ENCODE data around the gene ALX4.

DNA sequence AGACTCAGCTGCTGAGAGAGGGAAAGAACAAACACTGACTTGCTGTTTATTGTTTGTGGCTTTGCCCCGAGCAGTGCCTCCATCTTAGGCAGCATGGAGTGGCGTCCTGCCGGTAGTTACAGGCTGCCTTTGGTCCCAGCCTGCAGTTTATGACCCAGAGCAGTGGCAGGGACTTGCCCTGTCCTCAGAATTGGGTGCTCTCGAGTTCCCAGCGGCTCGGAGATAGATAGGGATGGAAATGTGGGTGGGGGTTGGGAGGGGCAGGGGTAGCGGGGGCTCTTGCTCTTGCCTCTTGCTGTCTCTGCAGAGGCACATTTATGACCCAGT lies 3.1 kb downstream of the ALX4 start:
- TF ChIP-seq, protein P1, sequence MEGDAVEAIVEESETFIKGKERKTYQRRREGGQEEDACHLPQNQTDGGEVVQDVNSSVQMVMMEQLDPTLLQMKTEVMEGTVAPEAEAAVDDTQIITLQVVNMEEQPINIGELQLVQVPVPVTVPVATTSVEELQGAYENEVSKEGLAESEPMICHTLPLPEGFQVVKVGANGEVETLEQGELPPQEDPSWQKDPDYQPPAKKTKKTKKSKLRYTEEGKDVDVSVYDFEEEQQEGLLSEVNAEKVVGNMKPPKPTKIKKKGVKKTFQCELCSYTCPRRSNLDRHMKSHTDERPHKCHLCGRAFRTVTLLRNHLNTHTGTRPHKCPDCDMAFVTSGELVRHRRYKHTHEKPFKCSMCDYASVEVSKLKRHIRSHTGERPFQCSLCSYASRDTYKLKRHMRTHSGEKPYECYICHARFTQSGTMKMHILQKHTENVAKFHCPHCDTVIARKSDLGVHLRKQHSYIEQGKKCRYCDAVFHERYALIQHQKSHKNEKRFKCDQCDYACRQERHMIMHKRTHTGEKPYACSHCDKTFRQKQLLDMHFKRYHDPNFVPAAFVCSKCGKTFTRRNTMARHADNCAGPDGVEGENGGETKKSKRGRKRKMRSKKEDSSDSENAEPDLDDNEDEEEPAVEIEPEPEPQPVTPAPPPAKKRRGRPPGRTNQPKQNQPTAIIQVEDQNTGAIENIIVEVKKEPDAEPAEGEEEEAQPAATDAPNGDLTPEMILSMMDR (conservative IDR thresholded peaks at IDR 0.05; ENCODE audit: low read depth in 2 of 2): no peak
- TF ChIP-seq POLR2AphosphoS5 (IDR thresholded peaks at IDR 0.05; ENCODE audit: low read depth): no peak
- TF ChIP-seq CREB1 (CRISPR knock-in tag; IDR thresholded peaks at IDR 0.05; ENCODE audit: low read depth): no peak

All from GM23338 (cell line).